ENCODE measurements around the gene GNRH2. TPM values are rescaled to one million over a fixed set of nuclear protein-coding genes. Genes with fewer than 3 reads are reported as not detected.
"Not testable (repeated sequence)": the region's sequence is repeated elsewhere in the genome, so short reads cannot be mapped to it uniquely, and the experiment has no call there.

Gene GNRH2
- total RNA-seq, 1 donor from 2014 or later, result 0.53 TPM

DNA sequence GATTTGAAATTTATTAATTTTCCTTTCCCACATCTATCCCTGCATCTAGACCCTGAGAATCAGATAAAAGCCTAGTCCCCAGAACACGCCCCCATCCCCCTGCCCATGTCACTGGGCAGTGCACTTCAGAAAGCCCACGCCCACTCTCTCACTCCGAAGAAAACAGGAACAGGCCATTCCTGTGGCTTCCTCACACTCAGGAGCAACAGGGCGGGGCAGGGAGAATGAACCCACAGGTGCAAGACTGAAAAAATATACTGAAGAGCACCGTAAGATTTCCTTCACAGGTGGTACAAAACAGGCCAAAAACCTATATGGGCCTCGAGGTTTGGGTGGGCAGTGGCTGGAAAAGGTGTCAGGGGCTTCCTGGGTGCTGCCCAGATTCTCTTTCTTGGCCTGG is 31.4 kb downstream of the GNRH2 start:
- no peak for FAIRE-seq
- Histone ChIP-seq H3K4me3 (ENCODE audit: low read depth, low read length) (no peak overlapping the region), H3K36me3 (ENCODE audit: control insufficient read depth, insufficient read depth, low read length) (no peaks in the 10 kb centered on the region), H3K27me3 (ENCODE audit: control insufficient read depth, insufficient read depth, low read length) (peaks cover 6% of the 10 kb centered on the region)
- peak; percentile 5 for DNase-seq (ENCODE audit: low read depth)
- TF ChIP-seq, protein P1, sequence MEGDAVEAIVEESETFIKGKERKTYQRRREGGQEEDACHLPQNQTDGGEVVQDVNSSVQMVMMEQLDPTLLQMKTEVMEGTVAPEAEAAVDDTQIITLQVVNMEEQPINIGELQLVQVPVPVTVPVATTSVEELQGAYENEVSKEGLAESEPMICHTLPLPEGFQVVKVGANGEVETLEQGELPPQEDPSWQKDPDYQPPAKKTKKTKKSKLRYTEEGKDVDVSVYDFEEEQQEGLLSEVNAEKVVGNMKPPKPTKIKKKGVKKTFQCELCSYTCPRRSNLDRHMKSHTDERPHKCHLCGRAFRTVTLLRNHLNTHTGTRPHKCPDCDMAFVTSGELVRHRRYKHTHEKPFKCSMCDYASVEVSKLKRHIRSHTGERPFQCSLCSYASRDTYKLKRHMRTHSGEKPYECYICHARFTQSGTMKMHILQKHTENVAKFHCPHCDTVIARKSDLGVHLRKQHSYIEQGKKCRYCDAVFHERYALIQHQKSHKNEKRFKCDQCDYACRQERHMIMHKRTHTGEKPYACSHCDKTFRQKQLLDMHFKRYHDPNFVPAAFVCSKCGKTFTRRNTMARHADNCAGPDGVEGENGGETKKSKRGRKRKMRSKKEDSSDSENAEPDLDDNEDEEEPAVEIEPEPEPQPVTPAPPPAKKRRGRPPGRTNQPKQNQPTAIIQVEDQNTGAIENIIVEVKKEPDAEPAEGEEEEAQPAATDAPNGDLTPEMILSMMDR (IDR thresholded peaks at IDR 0.05; ENCODE audit: insufficient read depth, low read length, severe bottlenecking), result no peak

GRCh38 chr20:3075315-3075714 is 31.9 kb downstream of the GNRH2 start:
- H3K36me3 ChIP-seq (ENCODE audit: control insufficient read depth, insufficient read depth, low read length); H3K27me3 ChIP-seq (ENCODE audit: control insufficient read depth, insufficient read depth, low read length); DNase-seq (ENCODE audit: low read depth); H3K4me3 ChIP-seq (ENCODE audit: low read depth, low read length); FAIRE-seq: not testable (repeated sequence)

GRCh38 chr20:3077618-3078134 is 34.3 kb downstream of the GNRH2 start:
- FAIRE-seq, result no peak

GRCh38 chr20:3080939-3081388 is 37.5 kb downstream of the GNRH2 start:
- DNase-seq (ENCODE audit: low read depth), result no peak
- TF ChIP-seq, protein P1 (IDR thresholded peaks at IDR 0.05; ENCODE audit: insufficient read depth, low read length, severe bottlenecking), result no peak
- no peak for FAIRE-seq
- no peaks in the 10 kb centered on the region for H3K36me3 ChIP-seq (ENCODE audit: control insufficient read depth, insufficient read depth, low read length)
- peaks cover 19% of the 10 kb centered on the region for H3K27me3 ChIP-seq (ENCODE audit: control insufficient read depth, insufficient read depth, low read length)
- H3K4me3 ChIP-seq (ENCODE audit: low read depth, low read length), result no peak overlapping the region

More at GRCh38 chr20:3077618-3078134, 34.3 kb downstream of the GNRH2 start:
- Histone ChIP-seq H3K36me3 (ENCODE audit: control insufficient read depth, insufficient read depth, low read length) (no peaks in the 10 kb centered on the region), H3K4me3 (ENCODE audit: low read depth, low read length) (no peak overlapping the region), H3K27me3 (ENCODE audit: control insufficient read depth, insufficient read depth, low read length) (peaks cover 19% of the 10 kb centered on the region)
- TF ChIP-seq, protein P1 (IDR thresholded peaks at IDR 0.05; ENCODE audit: insufficient read depth, low read length, severe bottlenecking), result no peak
- DNase-seq (ENCODE audit: low read depth), result peak; percentile 38

DNA sequence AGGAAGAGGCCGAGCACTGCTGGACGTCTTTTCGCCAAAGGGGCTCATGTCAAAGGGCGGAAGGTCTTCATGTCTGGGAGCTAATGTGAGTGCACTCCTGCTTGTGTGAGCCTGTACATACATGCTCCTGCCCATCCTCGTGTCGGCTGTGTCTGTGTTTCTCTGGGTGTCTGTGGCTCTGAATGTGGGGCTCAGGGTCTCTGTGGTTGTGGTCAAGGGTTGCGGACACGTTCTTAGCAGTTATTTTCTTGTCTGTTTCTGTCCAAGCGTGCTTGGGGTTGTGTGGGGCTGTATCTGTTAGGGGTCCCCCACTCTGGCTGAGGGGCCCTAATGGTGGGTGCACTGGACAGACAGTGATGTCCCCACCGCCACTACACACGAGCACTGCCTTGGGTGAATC is 38.2 kb downstream of the GNRH2 start:
- no peaks in the 10 kb centered on the region for H3K36me3 ChIP-seq (ENCODE audit: control insufficient read depth, insufficient read depth, low read length)
- DNase-seq (ENCODE audit: low read depth) (no peak), FAIRE-seq (no peak)
- TF ChIP-seq, protein P1 (IDR thresholded peaks at IDR 0.05; ENCODE audit: insufficient read depth, low read length, severe bottlenecking), result no peak
- no peak overlapping the region for H3K4me3 ChIP-seq (ENCODE audit: low read depth, low read length)
- peaks cover 19% of the 10 kb centered on the region for H3K27me3 ChIP-seq (ENCODE audit: control insufficient read depth, insufficient read depth, low read length)

GRCh38 chr20:3082306-3082951 is 39.0 kb downstream of the GNRH2 start:
- FAIRE-seq (no peak), DNase-seq (ENCODE audit: low read depth) (no peak)
- TF ChIP-seq, protein P1 (IDR thresholded peaks at IDR 0.05; ENCODE audit: insufficient read depth, low read length, severe bottlenecking), result no peak
- Histone ChIP-seq H3K4me3 (ENCODE audit: low read depth, low read length) (no peak overlapping the region), H3K27me3 (ENCODE audit: control insufficient read depth, insufficient read depth, low read length) (peaks cover 19% of the 10 kb centered on the region), H3K36me3 (ENCODE audit: control insufficient read depth, insufficient read depth, low read length) (no peaks in the 10 kb centered on the region)

Data from bronchial epithelial cell (primary cell).